ENCODE results near the gene INPP5D.
"Not testable (repeated sequence)": the region's sequence is repeated elsewhere in the genome, so short reads cannot be mapped to it uniquely, and the experiment has no call there.

Gene INPP5D

DNA sequence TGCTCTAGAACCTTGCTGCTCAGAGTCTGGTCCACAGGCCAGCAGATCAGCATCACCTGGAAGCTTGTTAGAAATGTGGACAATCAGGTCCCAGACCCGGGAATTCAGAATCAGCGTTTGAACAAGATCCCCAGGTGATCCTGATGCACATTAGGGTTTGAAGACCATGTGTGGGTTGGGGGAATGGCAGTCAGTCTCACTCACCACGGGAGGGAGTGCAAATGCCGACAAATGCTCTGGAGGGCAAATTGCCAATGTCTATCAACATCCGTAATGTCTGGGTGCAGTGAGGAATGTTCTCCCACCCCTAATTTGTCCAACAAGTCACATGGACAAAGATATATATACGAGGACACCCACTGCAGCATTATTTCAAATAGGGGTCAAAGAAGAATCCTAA, 34.5 kb downstream of the INPP5D start:
- no peak for DNase-seq

GRCh38 chr2:233096006-233096405, 35.9 kb downstream of the INPP5D start:
- no peak for DNase-seq

DNA sequence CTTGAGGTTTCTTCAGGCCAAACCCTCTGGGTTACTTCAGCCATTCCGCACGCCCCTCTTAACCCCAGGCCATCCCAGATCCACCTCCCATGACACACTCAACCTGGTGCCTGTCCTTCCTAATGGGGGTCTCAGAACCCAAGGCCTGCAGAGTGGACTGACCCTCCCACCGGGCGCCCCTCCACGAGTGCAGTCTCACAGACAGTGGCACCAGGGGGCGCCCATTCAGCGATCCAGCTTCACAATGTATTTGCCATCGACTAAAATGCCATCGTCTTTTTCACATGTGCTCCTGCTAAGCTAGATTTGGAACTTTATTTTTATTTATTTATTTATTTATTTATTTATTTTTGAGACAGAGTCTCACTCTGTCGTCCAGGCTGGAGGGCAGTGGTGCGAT, 38.5 kb downstream of the INPP5D start:
- no peak for DNase-seq

GRCh38 chr2:233099820-233100191, 39.7 kb downstream of the INPP5D start:
- DNase-seq, result not testable (repeated sequence)

- DNase-seq, result no peak
These were observed 40.3 kb downstream of the INPP5D start for GRCh38 chr2:233100192-233100998.

DNA sequence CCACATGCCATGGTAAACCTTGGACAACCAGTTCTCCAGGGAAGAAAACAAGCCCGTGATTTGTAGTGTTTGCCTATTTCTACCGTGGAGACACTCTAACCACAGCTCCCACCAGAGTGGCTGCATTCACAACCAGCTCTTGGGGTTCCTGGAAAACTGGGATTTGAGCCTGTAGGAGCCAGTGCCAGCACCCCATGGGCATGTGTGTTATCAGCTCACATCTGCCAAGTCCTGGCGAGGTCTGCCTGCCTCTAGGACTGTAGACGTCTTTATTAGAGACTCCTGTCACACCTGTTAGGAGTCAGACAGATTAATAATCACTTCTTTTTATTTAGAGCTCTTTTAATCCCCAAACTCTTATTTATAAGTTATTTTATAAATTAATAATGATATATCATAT, 41.0 kb downstream of the INPP5D start:
- no peak for DNase-seq

DNA sequence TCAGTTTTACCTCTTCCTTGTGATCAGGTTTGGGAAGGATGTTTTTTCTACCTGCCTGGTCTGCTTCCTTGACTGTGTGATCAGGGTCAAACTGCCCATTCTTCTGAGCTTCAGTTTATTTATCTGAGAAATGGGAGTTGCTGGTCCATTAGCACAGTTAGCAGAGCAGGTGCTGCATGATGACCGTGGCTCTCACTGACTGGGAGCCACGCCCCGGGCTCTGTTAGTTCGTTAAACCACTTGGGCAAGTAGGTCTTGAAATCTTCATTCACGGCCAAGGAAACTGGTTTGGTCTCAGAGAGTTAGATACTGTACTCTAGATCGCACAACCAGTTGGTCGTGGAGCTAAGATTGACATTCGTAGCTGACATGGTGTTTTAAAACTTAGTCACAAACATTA, 41.7 kb downstream of the INPP5D start:
- no peak for DNase-seq

- no peak for DNase-seq
These were observed 45.2 kb downstream of the INPP5D start for GRCh38 chr2:233105156-233105895.

- DNase-seq, result no peak
These were observed 45.8 kb downstream of the INPP5D start for GRCh38 chr2:233105930-233106329.

GRCh38 chr2:233107011-233107410, 46.9 kb downstream of the INPP5D start:
- DNase-seq, result no peak

GRCh38 chr2:233107831-233108300, 47.7 kb downstream of the INPP5D start:
- no peak for DNase-seq

DNA sequence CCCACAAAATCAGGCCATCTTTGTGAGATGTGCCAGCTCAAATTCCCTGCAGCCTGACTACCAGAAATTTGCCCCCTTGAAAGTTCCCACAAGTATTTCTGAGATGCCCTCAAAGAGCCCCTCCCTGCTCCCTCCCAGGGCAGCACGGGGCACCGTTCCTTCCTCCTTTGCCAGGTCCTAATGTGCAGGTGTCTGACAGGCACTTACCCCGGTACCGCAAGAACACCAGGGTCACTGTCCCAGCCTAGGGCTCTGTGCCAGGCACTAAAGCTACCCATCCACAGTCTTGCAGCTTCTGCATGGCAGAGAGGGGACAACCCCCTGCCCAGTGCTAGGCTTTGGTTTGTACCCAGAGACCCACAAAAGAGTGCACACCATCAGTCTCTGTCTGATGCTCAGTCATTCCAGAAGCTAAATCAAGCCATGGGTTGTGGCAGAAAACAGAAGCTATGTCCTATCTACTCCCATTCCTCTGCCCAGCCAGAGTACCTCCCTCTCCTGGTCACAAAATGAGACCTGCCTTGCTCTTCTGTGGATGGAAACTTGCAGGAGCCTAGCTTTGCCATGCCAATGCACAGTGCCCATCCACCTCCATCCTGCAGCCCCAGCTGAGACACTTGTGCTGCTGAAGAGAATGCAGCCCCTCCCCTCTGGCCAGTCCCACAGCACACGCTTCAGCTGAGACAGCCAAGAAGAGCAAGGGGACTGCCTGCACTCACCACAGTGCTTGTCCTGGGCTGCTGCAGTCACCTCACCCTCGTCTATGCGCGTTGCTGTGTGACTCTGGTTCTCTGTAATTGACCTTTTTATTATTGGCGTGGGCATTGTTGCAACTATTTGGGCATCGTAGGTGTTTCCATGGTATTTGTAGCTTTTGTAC, 48.7 kb downstream of the INPP5D start:
- no peak for DNase-seq

DNA sequence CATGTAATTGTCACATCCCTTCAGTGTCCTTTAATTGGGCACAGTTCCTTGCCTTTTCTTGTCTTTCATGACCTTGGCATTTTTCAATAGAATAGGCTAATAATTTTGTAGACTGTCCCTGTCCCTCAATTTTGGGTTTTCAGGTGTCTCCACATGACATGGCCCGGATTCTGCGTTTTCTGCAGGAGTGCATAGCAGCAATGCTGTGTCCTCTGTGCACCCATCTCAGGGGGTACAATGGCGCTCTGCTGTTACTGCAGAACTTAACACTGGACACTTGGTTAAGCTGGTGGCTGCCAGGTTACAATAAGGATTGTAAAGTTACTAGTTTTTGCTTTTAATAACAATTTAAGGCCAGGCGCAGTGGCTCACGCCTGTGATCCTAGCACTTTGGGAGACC, 51.3 kb downstream of the INPP5D start:
- no peak for DNase-seq

GRCh38 chr2:233112329-233112728, 52.2 kb downstream of the INPP5D start:
- DNase-seq, result no peak

GRCh38 chr2:233112776-233113452, 52.8 kb downstream of the INPP5D start:
- no peak for DNase-seq

GRCh38 chr2:233114421-233114861, 54.3 kb downstream of the INPP5D start:
- DNase-seq, result no peak

DNA sequence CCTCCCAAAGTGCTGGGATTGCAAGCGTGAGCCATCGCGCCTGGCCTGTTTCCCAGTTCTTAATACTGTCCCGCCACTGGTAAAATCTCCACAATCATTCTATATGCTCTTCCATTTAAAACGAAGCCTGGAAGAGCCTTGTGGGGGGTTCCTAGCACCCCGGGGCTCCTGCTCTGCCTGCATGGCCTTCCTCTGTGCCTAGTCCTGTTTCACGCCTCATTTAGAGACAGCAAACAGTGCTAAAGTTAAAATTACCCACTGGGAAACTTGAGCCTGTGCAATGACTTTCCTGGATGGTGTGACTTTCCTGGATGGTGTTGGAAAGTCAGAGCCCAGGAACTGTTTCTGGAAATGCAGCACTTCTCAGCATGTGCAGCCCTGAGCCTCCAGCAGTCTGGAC, 55.0 kb downstream of the INPP5D start:
- no peak for DNase-seq

- DNase-seq, result no peak
These were observed 55.6 kb downstream of the INPP5D start for GRCh38 chr2:233115741-233116140.

DNA sequence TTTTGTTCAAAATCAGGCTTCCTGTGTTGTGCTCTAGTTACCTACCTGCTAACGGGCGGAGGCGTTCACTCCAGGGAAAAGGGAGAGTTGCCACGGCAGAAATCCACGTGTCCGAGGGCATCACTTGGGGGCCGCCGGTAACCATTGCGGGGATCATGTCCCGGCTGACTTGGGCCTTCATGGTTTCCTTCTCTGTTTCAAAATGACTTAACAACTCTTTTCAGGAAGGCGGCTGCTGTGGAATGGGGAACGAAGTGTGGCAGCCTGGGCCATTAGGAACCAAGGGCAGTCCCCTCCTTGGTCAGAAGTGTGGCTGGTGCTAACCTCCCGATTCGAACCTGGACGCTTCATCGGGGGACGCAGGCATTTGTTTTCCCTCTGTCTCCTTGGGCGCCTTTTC, 56.8 kb downstream of the INPP5D start:
- no peak for DNase-seq

DNA sequence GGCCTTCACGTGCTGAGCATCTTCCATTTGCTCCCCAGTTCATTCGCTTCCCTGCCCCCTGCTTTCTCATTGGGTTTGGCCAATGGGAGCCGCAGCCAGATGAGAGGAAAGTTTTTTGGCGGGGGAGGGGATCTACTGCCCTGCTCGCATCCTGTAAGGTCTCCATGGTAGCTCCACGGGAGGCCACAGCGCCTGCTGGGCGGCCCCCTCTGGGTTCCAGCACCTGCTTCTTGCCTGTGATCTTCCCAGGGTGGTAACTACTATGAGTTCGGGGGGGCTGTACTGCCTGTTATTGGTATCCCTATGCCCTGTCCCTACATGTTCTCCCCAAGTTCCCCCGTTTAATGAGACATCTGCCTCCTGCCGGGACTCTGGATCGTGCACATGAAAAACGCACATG, 57.2 kb downstream of the INPP5D start:
- DNase-seq, result no peak

DNA sequence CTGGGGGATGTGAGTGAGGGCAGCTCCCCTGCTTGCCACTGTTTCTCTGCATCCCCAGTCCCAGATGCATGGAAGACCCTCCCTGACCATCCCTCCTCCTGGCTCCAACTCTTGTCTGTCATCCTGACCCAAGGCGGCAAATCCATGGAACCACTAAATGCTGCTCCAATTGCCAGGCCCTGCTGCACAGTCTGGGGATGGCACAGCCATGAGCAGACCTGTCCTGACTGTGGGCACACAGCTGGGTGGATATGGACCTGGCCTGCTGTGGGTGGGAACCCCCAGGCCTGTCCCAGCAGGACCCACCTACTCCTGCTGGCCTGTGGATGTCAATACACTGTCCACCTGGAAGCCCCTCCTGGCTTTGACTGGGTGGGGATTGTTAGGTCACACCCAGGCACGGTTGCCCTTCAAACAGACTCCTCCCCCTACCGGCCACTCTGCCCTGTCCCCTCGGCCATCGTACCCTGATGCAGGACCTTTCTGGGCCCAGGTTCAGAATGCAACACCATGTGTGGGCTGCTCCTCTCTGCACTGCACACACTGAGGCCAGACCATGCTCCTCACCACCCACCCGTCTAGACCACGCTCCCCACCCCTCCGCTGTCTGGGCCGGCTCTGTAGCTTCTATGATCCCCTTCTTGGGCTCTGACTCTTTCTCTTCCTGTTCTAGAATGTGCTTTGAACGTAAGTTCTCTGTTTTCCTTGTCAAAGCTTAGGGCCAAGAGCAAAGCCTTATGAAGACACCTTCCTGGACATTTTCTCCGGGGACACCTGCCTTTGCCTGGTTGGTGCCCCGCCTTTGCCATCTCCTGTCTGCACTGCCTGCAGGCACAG, 57.9 kb downstream of the INPP5D start:
- no peak for DNase-seq

DNA sequence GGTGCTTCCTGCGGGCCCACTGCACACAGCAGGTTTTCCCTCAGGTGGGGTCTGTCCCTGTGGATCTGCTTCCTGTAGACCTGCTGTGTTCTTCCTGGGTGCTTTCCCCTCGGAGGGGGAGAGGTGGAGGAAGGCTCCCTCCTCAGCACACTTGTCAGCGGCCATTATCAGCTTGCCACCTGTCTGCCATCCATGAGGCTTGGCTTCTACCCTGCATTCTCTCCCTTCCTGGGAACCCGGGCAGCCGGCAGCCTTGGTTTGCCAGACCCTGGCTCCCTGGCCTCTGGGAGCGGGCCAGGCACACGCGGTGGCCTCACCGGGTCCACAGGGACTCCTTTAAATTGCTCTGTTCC, 58.5 kb downstream of the INPP5D start:
- no peak for DNase-seq

All from amniotic stem cell (primary cell).